Measurements from ENCODE around the gene CACNB1. TPM values are rescaled to one million over a fixed set of nuclear protein-coding genes. Genes with fewer than 3 reads are reported as not detected.

Gene CACNB1
- total and polyA plus RNA-seq, 2 of the 4 experiments (the other 2 are of a cell fraction): 2.5 to 8.6 TPM

GRCh38 chr17:39174920-39175694 is 22.4 kb downstream of the CACNB1 start (continued):
- TF ChIP-seq FOS (IDR thresholded peaks at IDR 0.05; ENCODE audit: low read depth, low read length) (no peak), MXI1 (IDR thresholded peaks at IDR 0.05; ENCODE audit: borderline replicate concordance, low read depth, low read length) (no peak)

- H3K4me1 ChIP-seq (ENCODE audit: control insufficient read depth, insufficient read depth, low read length): no peaks in the 10 kb centered on the region
- H3K14ac ChIP-seq (replicated peaks; ENCODE audit: low read depth, low read length): no peak overlapping the region
- H3K9ac ChIP-seq (ENCODE audit: low read depth, low read length): no peak overlapping the region
- no peak overlapping the region for H3K4me3 ChIP-seq (ENCODE audit: insufficient read depth, low read depth, low read length)
- H2BK120ac ChIP-seq (ENCODE audit: low read depth, low read length): no peak overlapping the region
- no peaks in the 10 kb centered on the region; the same call in 1 of the 2 replicates for H3K27me3 ChIP-seq (ENCODE audit: control insufficient read depth, insufficient read depth, low read length)
- H3K18ac ChIP-seq (ENCODE audit: low read depth, low read length): no peak overlapping the region
- TF ChIP-seq NFE2L2 (IDR thresholded peaks at IDR 0.05; ENCODE audit: low read depth, low read length) (no peak), CHD1 (IDR thresholded peaks at IDR 0.05; ENCODE audit: low read depth, low read length) (no peak), CEBPB (IDR thresholded peaks at IDR 0.05; ENCODE audit: low read depth, low read length) (no peak), MXI1 (IDR thresholded peaks at IDR 0.05; ENCODE audit: borderline replicate concordance, low read depth, low read length) (no peak), RFX5 (IDR thresholded peaks at IDR 0.05; ENCODE audit: low read depth, low read length) (no peak), BHLHE40 (IDR thresholded peaks at IDR 0.05; ENCODE audit: low read depth, low read length) (no peak)
- peaks cover 20% of the 10 kb centered on the region for H3K36me3 ChIP-seq (ENCODE audit: control insufficient read depth, insufficient read depth, low read length)
- no peak for DNase-seq
- no peak overlapping the region for H2BK15ac ChIP-seq (ENCODE audit: low read depth, low read length)
- ChIA-PET CTCF (interaction anchor here (0.5 to 2.7 kb wide), 3 partner anchors 9 to 177 kb away, joined by 3 to 19 read pairs (median 3); no protein-coding TSS in a partner anchor), POLR2A (ENCODE audit: unreplicated experiment) (no interaction called here)
- H3K23ac ChIP-seq (ENCODE audit: low read depth, low read length): no peak overlapping the region
- no peak overlapping the region for H2AK5ac ChIP-seq (ENCODE audit: low read depth, low read length)
- no peak overlapping the region for H4K91ac ChIP-seq (ENCODE audit: insufficient read depth, low read depth, low read length)
- dilution Hi-C loops (cut with HindIII; ENCODE audit: low sequenced_read_pairs, unreplicated experiment): no loop called here
- WGBS, 2 experiments (ENCODE audit: extremely low coverage in 2 of 2, insufficient read length in 1 of 2): 60% methylated on average over 1 of the region's 10 CpGs; no CpG with 5 or more reads in 1 of the 2 experiments
- no TSS peak for BruUV-seq (replicated peaks)
- H2BK20ac ChIP-seq (ENCODE audit: low read depth, low read length): no peak overlapping the region
- no peak overlapping the region for H4K8ac ChIP-seq (ENCODE audit: low read depth in 2 of 2, low read length in 2 of 2)
- 0 out of 4 replicates have a peak, but pooled peaks cover 0 to 2% of the 10 kb centered on the region in 2 experiments for H3K79me1 ChIP-seq (ENCODE audit: low read depth in 1 of 2, low read length in 2 of 2)
- intact Hi-C loops (cut with micrococcal nuclease): no loop called here
- no peak overlapping the region for H2BK5ac ChIP-seq (ENCODE audit: low read depth, low read length, poor library complexity, severe bottlenecking)
- no peak overlapping the region for H3K4me2 ChIP-seq (ENCODE audit: low read depth, low read length)
- H2AFZ ChIP-seq (replicated peaks; ENCODE audit: low read length, poor library complexity): no peak overlapping the region
- in situ Hi-C loops (cut with MboI; ENCODE audit: low sequenced_read_pairs): no loop called here
- H3K27ac ChIP-seq (ENCODE audit: insufficient read depth, low read length): no peak overlapping the region
- no peak for ATAC-seq (ENCODE audit: low read depth)
- no peak overlapping the region for H3K4ac ChIP-seq (ENCODE audit: low read depth, low read length)
- peaks cover 10% of the 10 kb centered on the region; the same call in 1 of the 2 replicates for H3K9me1 ChIP-seq (ENCODE audit: insufficient read depth, low read length)
- no peak overlapping the region for H4K5ac ChIP-seq (ENCODE audit: low read depth, low read length)
- H3K56ac ChIP-seq (ENCODE audit: extremely low read depth, insufficient read depth, low read length): no peak overlapping the region
- peak overlapping the region; percentile 23 for H2AK9ac ChIP-seq (replicated peaks; ENCODE audit: low read depth, low read length, poor library complexity)
- peaks cover 10% of the 10 kb centered on the region for H4K20me1 ChIP-seq (ENCODE audit: insufficient read depth, low read length)
- no peaks in the 10 kb centered on the region for H3K9me3 ChIP-seq (ENCODE audit: control insufficient read depth, insufficient read depth, low read length)
These were observed 23.8 kb downstream of the CACNB1 start for GRCh38 chr17:39173526-39174274.

Measured in IMR-90 (cell line).